GM12878 (cell line): ENCODE measurements around the gene EXPH5. TPM values are rescaled to one million over a fixed set of nuclear protein-coding genes. Genes with fewer than 3 reads are reported as not detected.

Experiments used
- ATAC-seq: fragments of 200-7000 bp; cut with Tn5 transposase; 3 replicates; pipeline ENCODE4 v1.9.1; 2020; ENCODE audit warnings: mild to moderate bottlenecking, moderate library complexity
- BruUV-seq: library from RNA; stranded (reverse); fragments of 400-500 nt; replicated peaks from 2 replicates; lab custom pipeline; 2021; lab: Mats Ljungman, UMichigan
- CTCF ChIA-PET: fragments of 300-600 bp; sonication (Branson Sonifier 250); formaldehyde crosslinking; extraction: SDS; loops from one replicate; lab custom pipeline; 2021; ENCODE audit warnings: inconsistent platforms; lab: Yijun Ruan, JAX
- POLR2A ChIA-PET: fragments of 350-600 bp; formaldehyde crosslinking; extraction: SDS; loops from one replicate; lab custom pipeline; 2021; ENCODE audit warnings: inconsistent platforms; lab: Charles Lee
- RAD21 ChIA-PET: fragments of 300-600 bp; sonication (Branson Sonifier 250); formaldehyde crosslinking; loops from one replicate; lab custom pipeline; 2023; ENCODE audit warnings: antibody characterized with exemption; ENCODE audit not compliant: unreplicated experiment; lab: Charles Lee
- SMC1A ChIA-PET: fragments of 300-600 bp; sonication (Branson Sonifier 250); formaldehyde crosslinking; loops from one replicate; lab custom pipeline; 2023; ENCODE audit not compliant: unreplicated experiment, uncharacterized antibody; lab: Charles Lee
- DNase-seq: peaks from one replicate; pipeline ENCODE4 v3.0.0-alpha.2; 2011; ENCODE audit warnings: low read depth, low spot score
- FAIRE-seq: peaks from 3 replicates; lab custom pipeline; 2011; peaks lifted over from hg19 to GRCh38; lab: Jason Lieb, UNC
- H2AFZ ChIP-seq: 2 replicates; pipeline ENCODE4 v1.6.0; 2011; ENCODE audit warnings: low read depth, low read length, control low read depth; ENCODE audit not compliant: control insufficient read depth
- H3K27ac ChIP-seq: 2 replicates; pipeline ENCODE4 v1.5.1; 2011; ENCODE audit warnings: control low read depth; ENCODE audit not compliant: control insufficient read depth, insufficient read depth
- H3K27me3 ChIP-seq, 2 experiments: replicated peaks in 1 of 2; 2 replicates each; pipeline versions ENCODE4 v1.6.0 to v1.6.1; 2011; ENCODE audit warnings: low read length in 1 of 2; ENCODE audit not compliant: control insufficient read depth in 2 of 2, insufficient read depth in 2 of 2
- H3K36me3 ChIP-seq, 2 experiments: 2 replicates each; pipeline ENCODE4 v1.5.1; 2011; ENCODE audit warnings: low read length in 1 of 2; ENCODE audit not compliant: control insufficient read depth in 2 of 2, insufficient read depth in 2 of 2
- H3K4me1 ChIP-seq: 2 replicates; pipeline ENCODE4 v1.6.1; 2011; ENCODE audit warnings: mild to moderate bottlenecking, low read length, moderate library complexity, mixed read lengths; ENCODE audit not compliant: control insufficient read depth, insufficient read depth
- H3K4me2 ChIP-seq: 2 replicates; pipeline ENCODE4 v1.6.0; 2011; ENCODE audit warnings: control low read depth; ENCODE audit not compliant: control insufficient read depth, insufficient read depth
- H3K4me3 ChIP-seq: fragments of 200-600 bp; sonication (generic); 2 replicates; pipeline ENCODE4 v1.5.1; 2016
- H3K79me2 ChIP-seq: 2 replicates; pipeline ENCODE4 v1.6.0; 2011; ENCODE audit warnings: low read length; ENCODE audit not compliant: control insufficient read depth, insufficient read depth
- H3K9ac ChIP-seq: 2 replicates; pipeline ENCODE4 v1.8.0; 2011; ENCODE audit warnings: low read length, control low read depth, mixed read lengths; ENCODE audit not compliant: control insufficient read depth, insufficient read depth
- H3K9me3 ChIP-seq: replicated peaks from 3 replicates; pipeline ENCODE4 v1.5.1; 2011; ENCODE audit warnings: mild to moderate bottlenecking, low read length; ENCODE audit not compliant: control insufficient read depth, insufficient read depth
- H4K20me1 ChIP-seq: 2 replicates; pipeline ENCODE4 v1.6.0; 2011; ENCODE audit not compliant: control insufficient read depth, insufficient read depth
- CHD1 ChIP-seq: IDR thresholded peaks from 2 replicates; pipeline ENCODE4 v1.6.1; 2012; ENCODE audit warnings: low read depth, low read length, improper control_type of control experiment
- CHD4 ChIP-seq: fragments of 200-600 bp; sonication (generic); IDR thresholded peaks from 2 replicates; pipeline ENCODE4 v1.6.1; 2016; ENCODE audit warnings: mild to moderate bottlenecking
- FOXM1 ChIP-seq: IDR thresholded peaks from 2 replicates; pipeline ENCODE4 v1.6.1; 2012; ENCODE audit warnings: low read depth, mild to moderate bottlenecking, inconsistent platforms, low read length, moderate library complexity
- GATAD2B ChIP-seq: fragments of 450-650 bp; conservative IDR thresholded peaks from 2 replicates; pipeline ENCODE4 v1.6.1; 2017; ENCODE audit warnings: low read depth, mild to moderate bottlenecking, moderate library complexity
- IKZF2 ChIP-seq, 2 experiments: fragments of 450-650 bp; IDR thresholded peaks; 2 replicates each; pipeline ENCODE4 v1.6.1; 2017; ENCODE audit warnings: mild to moderate bottlenecking in 2 of 2, moderate library complexity in 2 of 2
- ZBED1 ChIP-seq: IDR thresholded peaks from 2 replicates; pipeline ENCODE4 v1.6.1; 2016; ENCODE audit warnings: borderline replicate concordance
- WGBS: methylation state at CpG from one replicate; pipeline ENCODE4 v1.1.6; 2016; ENCODE audit warnings: low lambda C conversion rate; ENCODE audit not compliant: insufficient replicate concordance, insufficient coverage; ENCODE audit errors: missing lambda C conversion rate; 5-methylcytosine and 5-hydroxymethylcytosine counted together
- in situ Hi-C: fragments of 300-500 bp; cut with MboI; formaldehyde crosslinking; loops from 9 replicates; pipeline ENCODE4 v1.14.3; 2018; ENCODE audit warnings: mixed read lengths
- intact Hi-C: fragments of 100-400 bp; cut with micrococcal nuclease; formaldehyde crosslinking; loops from one replicate; pipeline ENCODE4 v1.14.2; 2022; ENCODE audit not compliant: unreplicated experiment
- polyA plus RNA-seq, 11 experiments: library from polyadenylated mRNA; depleted of rRNA in 4 of 11; unstranded in 6 of 11; stranded (reverse) in 5 of 11; fragments of >200 nt; fragmentation: Nextera tagmentation in 4 of 11; fragmentation: Illumina TruSeq in 1 of 11; extraction: Ambion mirVana in 4 of 11; extraction: Trizol in 1 of 11; gene quantifications; 1 replicate in 1 of 11; 2 replicates in 10 of 11; pipeline versions ENCODE4 v1.2.1 to v1.2.3, GENCODE V29; 2011 to 2016; ENCODE audit warnings: inconsistent platforms in 2 of 11, missing spikeins in 2 of 11, low read depth in 1 of 11
- total RNA-seq, 4 experiments: library from RNA; depleted of rRNA in 3 of 4; stranded (reverse); fragments of >200 nt in 3 of 4; fragmentation: Illumina TruSeq in 1 of 4; extraction: Trizol in 1 of 4; gene quantifications; 2 replicates each; pipeline versions ENCODE4 v1.2.1 to v1.2.3, GENCODE V29; 2013 to 2021
- TF ChIP-seq, protein P1 (sequence below): fragments of 150-350 bp; IDR thresholded peaks from 2 replicates; pipeline ENCODE4 v1.6.1; 2016; ENCODE audit warnings: low read depth, low read length
- TF ChIP-seq, protein P2 (sequence below): fragments of 450-650 bp; formaldehyde crosslinking; IDR thresholded peaks from 2 replicates; pipeline ENCODE4 v1.4.0; 2020; ENCODE audit warnings: mild to moderate bottlenecking, moderate library complexity

The EXPH5 gene
- total and polyA plus RNA-seq, 10 of the 15 experiments (the other 5 are each of a cell fraction or from before 2014, with no cell fraction given) = 0.69 to 11.1 (median 4.3) TPM

DNA sequence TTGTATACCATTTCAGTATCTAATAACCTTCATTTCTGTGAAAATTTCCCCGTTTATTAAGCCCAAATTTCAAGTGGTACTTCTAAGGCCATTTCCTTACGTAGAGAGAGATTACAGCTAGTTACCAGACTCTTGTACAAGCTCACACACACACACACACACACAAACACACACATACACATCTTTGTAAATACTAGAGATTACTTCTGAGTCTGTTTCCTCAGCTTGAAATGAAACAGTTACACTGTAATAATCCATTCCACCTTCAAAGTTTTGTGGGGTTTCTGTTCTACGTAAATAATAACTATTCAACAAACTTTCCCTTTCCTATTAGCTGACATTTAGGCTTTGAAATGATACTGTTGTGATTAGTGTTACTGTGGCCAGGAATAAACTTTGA is 101.6 kb downstream of the EXPH5 start:
- 79% methylated on average over 3 of the region's 3 CpGs for WGBS
- Histone ChIP-seq H3K9ac (no peak overlapping the region), H2AFZ (no peak overlapping the region), H3K4me3 (no peak overlapping the region), H3K36me3 (peaks cover 0 to 6% of the 10 kb centered on the region in 2 experiments; a peak in 1 of 4 replicates), H3K79me2 (peaks cover 5% of the 10 kb centered on the region), H3K4me1 (no peaks in the 10 kb centered on the region), H4K20me1 (no peaks in the 10 kb centered on the region), H3K27me3 (no peaks in the 10 kb centered on the region), H3K9me3 (no peaks in the 10 kb centered on the region), H3K4me2 (0 out of 2 replicates have a peak overlapping the region, but pooled peaks have one; percentile 13), H3K27ac (no peak overlapping the region)
- POLR2A ChIA-PET = interaction anchor here (1.0 kb wide), 1 partner anchor 60 kb away, joined by 5 read pairs; no protein-coding TSS in a partner anchor
- SMC1A ChIA-PET = interaction anchor here (0.7 to 1.6 kb wide), 6 partner anchors 10 to 157 kb away, joined by 3 to 5 read pairs (median 4); no protein-coding TSS in a partner anchor
- in situ Hi-C loops = no loop called here
- ATAC-seq (peak; percentile 11; the same call in 1 of the 3 replicates), FAIRE-seq (no peak), DNase-seq (no peak)
- BruUV-seq = no TSS peak
- no peak for TF ChIP-seq CHD4
- no peak for TF ChIP-seq IKZF2 (IDR thresholded peaks at IDR 0.05)
- TF ChIP-seq CHD1 = no peak
- no peak for TF ChIP-seq ZBED1
- TF ChIP-seq, protein P1, sequence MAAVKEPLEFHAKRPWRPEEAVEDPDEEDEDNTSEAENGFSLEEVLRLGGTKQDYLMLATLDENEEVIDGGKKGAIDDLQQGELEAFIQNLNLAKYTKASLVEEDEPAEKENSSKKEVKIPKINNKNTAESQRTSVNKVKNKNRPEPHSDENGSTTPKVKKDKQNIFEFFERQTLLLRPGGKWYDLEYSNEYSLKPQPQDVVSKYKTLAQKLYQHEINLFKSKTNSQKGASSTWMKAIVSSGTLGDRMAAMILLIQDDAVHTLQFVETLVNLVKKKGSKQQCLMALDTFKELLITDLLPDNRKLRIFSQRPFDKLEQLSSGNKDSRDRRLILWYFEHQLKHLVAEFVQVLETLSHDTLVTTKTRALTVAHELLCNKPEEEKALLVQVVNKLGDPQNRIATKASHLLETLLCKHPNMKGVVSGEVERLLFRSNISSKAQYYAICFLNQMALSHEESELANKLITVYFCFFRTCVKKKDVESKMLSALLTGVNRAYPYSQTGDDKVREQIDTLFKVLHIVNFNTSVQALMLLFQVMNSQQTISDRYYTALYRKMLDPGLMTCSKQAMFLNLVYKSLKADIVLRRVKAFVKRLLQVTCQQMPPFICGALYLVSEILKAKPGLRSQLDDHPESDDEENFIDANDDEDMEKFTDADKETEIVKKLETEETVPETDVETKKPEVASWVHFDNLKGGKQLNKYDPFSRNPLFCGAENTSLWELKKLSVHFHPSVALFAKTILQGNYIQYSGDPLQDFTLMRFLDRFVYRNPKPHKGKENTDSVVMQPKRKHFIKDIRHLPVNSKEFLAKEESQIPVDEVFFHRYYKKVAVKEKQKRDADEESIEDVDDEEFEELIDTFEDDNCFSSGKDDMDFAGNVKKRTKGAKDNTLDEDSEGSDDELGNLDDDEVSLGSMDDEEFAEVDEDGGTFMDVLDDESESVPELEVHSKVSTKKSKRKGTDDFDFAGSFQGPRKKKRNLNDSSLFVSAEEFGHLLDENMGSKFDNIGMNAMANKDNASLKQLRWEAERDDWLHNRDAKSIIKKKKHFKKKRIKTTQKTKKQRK = no peak
- no peak for TF ChIP-seq FOXM1
- TF ChIP-seq, protein P2, sequence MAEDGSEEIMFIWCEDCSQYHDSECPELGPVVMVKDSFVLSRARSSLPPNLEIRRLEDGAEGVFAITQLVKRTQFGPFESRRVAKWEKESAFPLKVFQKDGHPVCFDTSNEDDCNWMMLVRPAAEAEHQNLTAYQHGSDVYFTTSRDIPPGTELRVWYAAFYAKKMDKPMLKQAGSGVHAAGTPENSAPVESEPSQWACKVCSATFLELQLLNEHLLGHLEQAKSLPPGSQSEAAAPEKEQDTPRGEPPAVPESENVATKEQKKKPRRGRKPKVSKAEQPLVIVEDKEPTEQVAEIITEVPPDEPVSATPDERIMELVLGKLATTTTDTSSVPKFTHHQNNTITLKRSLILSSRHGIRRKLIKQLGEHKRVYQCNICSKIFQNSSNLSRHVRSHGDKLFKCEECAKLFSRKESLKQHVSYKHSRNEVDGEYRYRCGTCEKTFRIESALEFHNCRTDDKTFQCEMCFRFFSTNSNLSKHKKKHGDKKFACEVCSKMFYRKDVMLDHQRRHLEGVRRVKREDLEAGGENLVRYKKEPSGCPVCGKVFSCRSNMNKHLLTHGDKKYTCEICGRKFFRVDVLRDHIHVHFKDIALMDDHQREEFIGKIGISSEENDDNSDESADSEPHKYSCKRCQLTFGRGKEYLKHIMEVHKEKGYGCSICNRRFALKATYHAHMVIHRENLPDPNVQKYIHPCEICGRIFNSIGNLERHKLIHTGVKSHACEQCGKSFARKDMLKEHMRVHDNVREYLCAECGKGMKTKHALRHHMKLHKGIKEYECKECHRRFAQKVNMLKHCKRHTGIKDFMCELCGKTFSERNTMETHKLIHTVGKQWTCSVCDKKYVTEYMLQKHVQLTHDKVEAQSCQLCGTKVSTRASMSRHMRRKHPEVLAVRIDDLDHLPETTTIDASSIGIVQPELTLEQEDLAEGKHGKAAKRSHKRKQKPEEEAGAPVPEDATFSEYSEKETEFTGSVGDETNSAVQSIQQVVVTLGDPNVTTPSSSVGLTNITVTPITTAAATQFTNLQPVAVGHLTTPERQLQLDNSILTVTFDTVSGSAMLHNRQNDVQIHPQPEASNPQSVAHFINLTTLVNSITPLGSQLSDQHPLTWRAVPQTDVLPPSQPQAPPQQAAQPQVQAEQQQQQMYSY (CRISPR knock-in tag) = no peak
- TF ChIP-seq GATAD2B = no peak
- intact Hi-C loops = loop anchor here (10.0 kb wide), 1 partner anchor 267 kb away; the partner anchor contains the start of genes ATM and NPAT
- CTCF ChIA-PET = interaction anchor here (0.5 to 1.5 kb wide), 5 partner anchors 8 to 980 kb away, joined by 3 to 5 read pairs (median 3); partner anchors contain the start of gene C11orf65
- RAD21 ChIA-PET = interaction anchor here (0.6 to 1.0 kb wide), 2 partner anchors 157 to 254 kb away, joined by 3 read pairs; no protein-coding TSS in a partner anchor
